Stimulated activated CD8-positive, alpha-beta memory T cell treated with anti-CD3 and anti-CD28 coated beads, Interleukin-12 subunit alpha, Interleukin-12 subunit beta, amount 100 ng/mL, for 1 hour (primary cell): ENCODE results near the gene TPK1.

Experiments
- DNase-seq: peaks from one replicate; pipeline ENCODE4 v3.0.0-alpha.2; 2020; ENCODE audit warnings: low read depth

The TPK1 gene

GRCh38 chr7:144528536-144529045, 307.3 kb downstream of the TPK1 start:
- DNase-seq: no peak

- DNase-seq: no peak
Measured at GRCh38 chr7:144527051-144527471, 308.8 kb downstream of the TPK1 start.

GRCh38 chr7:144525956-144526355, 309.9 kb downstream of the TPK1 start:
- DNase-seq: no peak

- no peak for DNase-seq
Measured at GRCh38 chr7:144524271-144524670, 311.6 kb downstream of the TPK1 start.

- DNase-seq: no peak
Measured at GRCh38 chr7:144523621-144524020, 312.2 kb downstream of the TPK1 start.

GRCh38 chr7:144519925-144520324, 315.9 kb downstream of the TPK1 start:
- DNase-seq: no peak

GRCh38 chr7:144518360-144518759, 317.5 kb downstream of the TPK1 start:
- no peak for DNase-seq

- no peak for DNase-seq
Measured at GRCh38 chr7:144517749-144518148, 318.1 kb downstream of the TPK1 start.

- no peak for DNase-seq
Measured at GRCh38 chr7:144516729-144517525, 318.9 kb downstream of the TPK1 start.

- no peak for DNase-seq
Measured at GRCh38 chr7:144513334-144513733, 322.5 kb downstream of the TPK1 start.

GRCh38 chr7:144510621-144511020, 325.2 kb downstream of the TPK1 start:
- DNase-seq: no peak

- no peak for DNase-seq
Measured at GRCh38 chr7:144508702-144509101, 327.2 kb downstream of the TPK1 start.

- no peak for DNase-seq
Measured at GRCh38 chr7:144503215-144503614, 332.6 kb downstream of the TPK1 start.

GRCh38 chr7:144500225-144500624, 335.6 kb downstream of the TPK1 start:
- no peak for DNase-seq

GRCh38 chr7:144497282-144497681, 338.6 kb downstream of the TPK1 start:
- no peak for DNase-seq

GRCh38 chr7:144494355-144494754, 341.5 kb downstream of the TPK1 start:
- DNase-seq: no peak

GRCh38 chr7:144489504-144489903, 346.3 kb downstream of the TPK1 start:
- no peak for DNase-seq

- DNase-seq: no peak
Measured at GRCh38 chr7:144488977-144489376, 346.9 kb downstream of the TPK1 start.

- no peak for DNase-seq
Measured at GRCh38 chr7:144487901-144488300, 348.0 kb downstream of the TPK1 start.

- DNase-seq: no peak
Measured at GRCh38 chr7:144484445-144484844, 351.4 kb downstream of the TPK1 start.

GRCh38 chr7:144483189-144483588, 352.7 kb downstream of the TPK1 start:
- no peak for DNase-seq

- no peak for DNase-seq
Measured at GRCh38 chr7:144481833-144482232, 354.0 kb downstream of the TPK1 start.

GRCh38 chr7:144477348-144477747, 358.5 kb downstream of the TPK1 start:
- DNase-seq: no peak
